ENCODE data around the gene MBP. TPM values are rescaled to one million over a fixed set of nuclear protein-coding genes. Genes with fewer than 3 reads are reported as not detected.

The MBP gene
- total RNA-seq, 2 donors from 2014 or later: 43.0 to 65.8 TPM

- no peaks in the 10 kb centered on the region for H3K27me3 ChIP-seq
- no peaks in the 10 kb centered on the region for H3K9me3 ChIP-seq
- H3K4me3 ChIP-seq: no peak overlapping the region
- no peak overlapping the region for H3K27ac ChIP-seq
- no peaks in the 10 kb centered on the region for H3K36me3 ChIP-seq
- DNase-seq: no peak
- no peak overlapping the region for H3K9ac ChIP-seq (ENCODE audit: low read depth in 2 of 2, low read length in 2 of 2)
- TF ChIP-seq, protein P1, sequence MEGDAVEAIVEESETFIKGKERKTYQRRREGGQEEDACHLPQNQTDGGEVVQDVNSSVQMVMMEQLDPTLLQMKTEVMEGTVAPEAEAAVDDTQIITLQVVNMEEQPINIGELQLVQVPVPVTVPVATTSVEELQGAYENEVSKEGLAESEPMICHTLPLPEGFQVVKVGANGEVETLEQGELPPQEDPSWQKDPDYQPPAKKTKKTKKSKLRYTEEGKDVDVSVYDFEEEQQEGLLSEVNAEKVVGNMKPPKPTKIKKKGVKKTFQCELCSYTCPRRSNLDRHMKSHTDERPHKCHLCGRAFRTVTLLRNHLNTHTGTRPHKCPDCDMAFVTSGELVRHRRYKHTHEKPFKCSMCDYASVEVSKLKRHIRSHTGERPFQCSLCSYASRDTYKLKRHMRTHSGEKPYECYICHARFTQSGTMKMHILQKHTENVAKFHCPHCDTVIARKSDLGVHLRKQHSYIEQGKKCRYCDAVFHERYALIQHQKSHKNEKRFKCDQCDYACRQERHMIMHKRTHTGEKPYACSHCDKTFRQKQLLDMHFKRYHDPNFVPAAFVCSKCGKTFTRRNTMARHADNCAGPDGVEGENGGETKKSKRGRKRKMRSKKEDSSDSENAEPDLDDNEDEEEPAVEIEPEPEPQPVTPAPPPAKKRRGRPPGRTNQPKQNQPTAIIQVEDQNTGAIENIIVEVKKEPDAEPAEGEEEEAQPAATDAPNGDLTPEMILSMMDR (IDR thresholded peaks at IDR 0.05): no peak
- intact Hi-C loops (cut with DNase I): no loop called here
- H3K4me1 ChIP-seq: no peaks in the 10 kb centered on the region
Measured at GRCh38 chr18:76962851-76963250, 169.7 kb downstream of the MBP start.

DNA sequence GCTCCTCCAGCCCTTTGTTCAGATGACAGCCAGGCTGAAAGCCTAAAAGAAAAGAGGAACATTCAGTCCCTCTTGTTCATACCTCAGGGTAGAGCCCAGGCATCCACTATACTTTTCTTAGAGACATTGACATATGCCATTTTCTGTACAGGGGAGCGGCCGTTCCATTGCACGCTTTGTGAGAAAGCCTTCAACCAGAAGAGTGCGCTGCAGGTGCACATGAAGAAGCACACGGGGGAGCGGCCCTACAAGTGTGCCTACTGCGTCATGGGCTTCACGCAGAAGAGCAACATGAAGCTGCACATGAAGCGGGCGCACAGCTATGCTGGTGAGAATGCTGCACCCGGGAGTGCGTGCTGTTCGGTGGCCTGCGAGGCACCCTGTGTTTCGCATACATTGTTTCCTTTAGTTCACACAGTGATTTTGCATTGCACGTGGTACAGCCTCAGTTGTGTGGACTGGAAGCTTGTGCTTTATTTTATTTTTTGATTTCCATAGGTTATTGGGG is 172.0 kb downstream of the MBP start:
- no peaks in the 10 kb centered on the region for H3K4me1 ChIP-seq
- no peak overlapping the region for H3K4me3 ChIP-seq
- DNase-seq: no peak
- H3K9me3 ChIP-seq: no peaks in the 10 kb centered on the region
- no peak overlapping the region for H3K9ac ChIP-seq (ENCODE audit: low read depth in 2 of 2, low read length in 2 of 2)
- intact Hi-C loops (cut with DNase I): no loop called here
- TF ChIP-seq, protein P1 (IDR thresholded peaks at IDR 0.05): no peak
- no peaks in the 10 kb centered on the region for H3K36me3 ChIP-seq
- no peak overlapping the region for H3K27ac ChIP-seq
- H3K27me3 ChIP-seq: no peaks in the 10 kb centered on the region

GRCh38 chr18:76959605-76960004 is 173.0 kb downstream of the MBP start:
- TF ChIP-seq, protein P1 (IDR thresholded peaks at IDR 0.05): no peak
- intact Hi-C loops (cut with DNase I): no loop called here
- Histone ChIP-seq H3K4me3 (no peak overlapping the region), H3K27ac (no peak overlapping the region), H3K4me1 (no peaks in the 10 kb centered on the region), H3K9ac (ENCODE audit: low read depth in 2 of 2, low read length in 2 of 2) (no peak overlapping the region), H3K9me3 (no peaks in the 10 kb centered on the region), H3K36me3 (no peaks in the 10 kb centered on the region), H3K27me3 (no peaks in the 10 kb centered on the region)
- no peak for DNase-seq

- no peak overlapping the region for H3K9ac ChIP-seq (ENCODE audit: low read depth in 2 of 2, low read length in 2 of 2)
- H3K36me3 ChIP-seq: no peaks in the 10 kb centered on the region
- H3K9me3 ChIP-seq: no peaks in the 10 kb centered on the region
- TF ChIP-seq, protein P1 (IDR thresholded peaks at IDR 0.05): no peak
- DNase-seq: peak; percentile 43
- no peaks in the 10 kb centered on the region for H3K27me3 ChIP-seq
- H3K4me1 ChIP-seq: no peaks in the 10 kb centered on the region
- H3K27ac ChIP-seq: no peak overlapping the region
- intact Hi-C loops (cut with DNase I): no loop called here
- no peak overlapping the region for H3K4me3 ChIP-seq
Measured at GRCh38 chr18:76958692-76959341, 173.8 kb downstream of the MBP start.

DNA sequence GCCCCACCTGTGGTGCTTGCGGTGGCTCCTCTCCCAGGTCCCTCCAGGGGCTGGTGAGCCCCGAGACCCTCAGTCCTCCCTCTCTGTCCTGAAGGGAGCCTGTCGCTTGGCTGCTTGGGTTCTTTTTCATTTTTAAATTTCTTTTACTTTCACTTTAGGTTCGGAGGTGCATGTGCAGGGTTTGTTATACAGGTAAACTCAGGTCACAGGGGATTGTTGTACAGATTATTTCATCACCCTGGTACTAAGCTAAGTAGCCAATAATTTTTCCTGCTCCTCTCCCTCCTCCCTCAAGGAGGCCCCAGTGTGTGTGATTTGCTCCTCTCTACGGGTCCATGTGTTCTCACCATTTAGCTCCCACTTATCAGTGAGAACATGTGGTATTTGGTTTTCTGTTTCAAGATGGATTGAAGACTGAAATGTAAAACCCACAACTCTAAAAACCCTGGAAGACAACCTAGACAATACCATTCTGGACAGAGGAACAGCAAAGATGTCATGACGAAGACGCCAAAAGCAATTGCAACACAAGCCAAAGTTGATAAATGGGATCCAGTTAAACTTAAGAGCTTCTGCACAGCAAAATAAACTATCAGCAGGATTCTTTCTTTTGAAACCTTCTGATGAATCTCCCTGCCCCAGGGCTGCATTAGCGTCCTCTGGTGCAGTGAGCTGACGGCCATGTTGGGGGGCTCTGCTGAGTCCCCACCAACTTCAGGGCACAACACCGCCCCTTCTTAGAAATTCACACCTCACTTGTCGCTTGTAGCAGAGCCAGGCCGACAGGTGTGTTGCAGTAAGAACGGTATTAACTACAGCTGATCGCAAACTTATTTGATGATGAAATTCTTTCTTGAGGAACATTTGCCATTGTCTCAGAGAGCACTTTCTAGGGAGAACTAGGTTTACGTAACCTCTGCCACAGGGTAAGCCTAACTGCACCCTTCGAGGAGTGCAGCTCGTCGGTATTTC is 174.9 kb downstream of the MBP start:
- intact Hi-C loops (cut with DNase I): no loop called here

More for the DNA sequence above, 174.9 kb downstream of the MBP start:
- H3K27me3 ChIP-seq: no peaks in the 10 kb centered on the region
- H3K27ac ChIP-seq: no peak overlapping the region
- TF ChIP-seq, protein P1 (IDR thresholded peaks at IDR 0.05): no peak
- DNase-seq: no peak
- H3K36me3 ChIP-seq: no peaks in the 10 kb centered on the region
- no peaks in the 10 kb centered on the region for H3K9me3 ChIP-seq
- no peak overlapping the region for H3K4me3 ChIP-seq
- H3K9ac ChIP-seq (ENCODE audit: low read depth in 2 of 2, low read length in 2 of 2): no peak overlapping the region
- H3K4me1 ChIP-seq: no peaks in the 10 kb centered on the region
